Lower leg skin (tissue), 3 donors: ENCODE data around the gene EMSY.

Source experiments
- POLR2A ChIP-seq, 2 donors: fragments of 450-650 bp; IDR thresholded peaks; one replicate each; pipeline ENCODE4 v1.6.1; 2016 to 2017; ENCODE audit warnings: antibody characterized with exemption in 2 of 2, mild to moderate bottlenecking in 1 of 2, moderate library complexity in 1 of 2
- TF ChIP-seq, protein P1 (sequence below), 3 donors: fragments of 450-650 bp; IDR thresholded peaks; one replicate each; pipeline ENCODE4 v1.5.1; 2016; ENCODE audit warnings: antibody characterized with exemption in 3 of 3, mild to moderate bottlenecking in 3 of 3, moderate library complexity in 2 of 3

DNA sequence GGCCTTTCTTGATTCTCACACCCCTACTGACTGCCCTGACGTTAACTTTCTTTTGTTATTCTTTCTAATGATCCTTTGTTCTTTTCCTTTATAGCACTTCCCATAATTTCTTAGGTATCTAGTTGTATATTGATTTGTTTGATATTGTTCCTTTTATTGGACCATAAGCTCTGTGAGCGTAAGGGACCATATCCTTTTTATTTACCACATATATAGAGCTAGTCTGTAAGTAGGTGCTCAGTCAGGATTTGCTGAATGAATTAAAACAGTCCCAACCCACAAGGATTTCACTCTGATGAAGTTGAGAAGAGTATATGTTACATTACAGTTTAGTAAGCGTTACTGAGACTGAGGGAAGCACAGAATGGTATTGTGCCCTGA is 68.8 kb downstream of the EMSY start:
- TF ChIP-seq, protein P1, sequence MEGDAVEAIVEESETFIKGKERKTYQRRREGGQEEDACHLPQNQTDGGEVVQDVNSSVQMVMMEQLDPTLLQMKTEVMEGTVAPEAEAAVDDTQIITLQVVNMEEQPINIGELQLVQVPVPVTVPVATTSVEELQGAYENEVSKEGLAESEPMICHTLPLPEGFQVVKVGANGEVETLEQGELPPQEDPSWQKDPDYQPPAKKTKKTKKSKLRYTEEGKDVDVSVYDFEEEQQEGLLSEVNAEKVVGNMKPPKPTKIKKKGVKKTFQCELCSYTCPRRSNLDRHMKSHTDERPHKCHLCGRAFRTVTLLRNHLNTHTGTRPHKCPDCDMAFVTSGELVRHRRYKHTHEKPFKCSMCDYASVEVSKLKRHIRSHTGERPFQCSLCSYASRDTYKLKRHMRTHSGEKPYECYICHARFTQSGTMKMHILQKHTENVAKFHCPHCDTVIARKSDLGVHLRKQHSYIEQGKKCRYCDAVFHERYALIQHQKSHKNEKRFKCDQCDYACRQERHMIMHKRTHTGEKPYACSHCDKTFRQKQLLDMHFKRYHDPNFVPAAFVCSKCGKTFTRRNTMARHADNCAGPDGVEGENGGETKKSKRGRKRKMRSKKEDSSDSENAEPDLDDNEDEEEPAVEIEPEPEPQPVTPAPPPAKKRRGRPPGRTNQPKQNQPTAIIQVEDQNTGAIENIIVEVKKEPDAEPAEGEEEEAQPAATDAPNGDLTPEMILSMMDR (IDR thresholded peaks at IDR 0.05) = no peak
- no peak for TF ChIP-seq POLR2A (IDR thresholded peaks at IDR 0.05)
